Measurements from ENCODE around the gene ASB7. TPM values are rescaled to one million over a fixed set of nuclear protein-coding genes. Genes with fewer than 3 reads are reported as not detected.

ASB7 gene
- total RNA-seq, 2 donors from 2014 or later: 14.3 to 16.2 TPM

- 89 to 93% methylated on average over 16 to 23 of the region's 23 CpGs for WGBS, 2 experiments (ENCODE audit: insufficient coverage in 1 of 2, insufficient read length in 1 of 2)
- no peak for DNase-seq
Observed at GRCh38 chr15:100686021-100686724, 83.8 kb downstream of the ASB7 start.

GRCh38 chr15:100686725-100687473 is 84.5 kb downstream of the ASB7 start:
- WGBS, 2 experiments (ENCODE audit: insufficient coverage in 1 of 2, insufficient read length in 1 of 2): 93 to 97% methylated on average over 8 to 15 of the region's 15 CpGs
- TF ChIP-seq CTCF (conservative IDR thresholded peaks at IDR 0.05): no peak
- H3K4me1 ChIP-seq (ENCODE audit: control insufficient read depth, insufficient read depth, low read length): no peaks in the 10 kb centered on the region
- no peak overlapping the region for H3K27ac ChIP-seq (ENCODE audit: low read depth, low read length)
- no peak for DNase-seq
- Mint-ChIP-seq H3K27me3 (ENCODE audit: insufficient read depth) (peaks cover 6% of the 10 kb centered on the region), H3K4me3 (no peak overlapping the region), H3K27ac (no peak overlapping the region), H3K9me3 (peaks cover 4% of the 10 kb centered on the region), H3K4me1 (no peaks in the 10 kb centered on the region), H3K36me3 (ENCODE audit: low read depth) (no peaks in the 10 kb centered on the region)
- H3K36me3 ChIP-seq (ENCODE audit: control insufficient read depth, insufficient read depth, low read length): no peaks in the 10 kb centered on the region
- H3K27me3 ChIP-seq (ENCODE audit: control insufficient read depth, insufficient read depth, low read length, poor library complexity, severe bottlenecking): no peaks in the 10 kb centered on the region
- H3K4me3 ChIP-seq (ENCODE audit: low read length): no peak overlapping the region
- no peaks in the 10 kb centered on the region for H3K9me3 ChIP-seq (ENCODE audit: control insufficient read depth, low read length)
- H3K9ac ChIP-seq (ENCODE audit: extremely low read depth, low read length, poor library complexity, severe bottlenecking): no peak overlapping the region

More at GRCh38 chr15:100686021-100686724, 83.8 kb downstream of the ASB7 start:
- H3K9ac ChIP-seq (ENCODE audit: extremely low read depth, low read length, poor library complexity, severe bottlenecking): no peak overlapping the region
- H3K27ac ChIP-seq (ENCODE audit: low read depth, low read length): no peak overlapping the region
- TF ChIP-seq CTCF (conservative IDR thresholded peaks at IDR 0.05): no peak
- no peak overlapping the region for H3K27ac Mint-ChIP-seq
- H3K4me1 Mint-ChIP-seq: no peaks in the 10 kb centered on the region
- H3K9me3 Mint-ChIP-seq: peaks cover 12% of the 10 kb centered on the region
- no peaks in the 10 kb centered on the region for H3K36me3 Mint-ChIP-seq (ENCODE audit: low read depth)
- H3K4me1 ChIP-seq (ENCODE audit: control insufficient read depth, insufficient read depth, low read length): no peaks in the 10 kb centered on the region
- H3K36me3 ChIP-seq (ENCODE audit: control insufficient read depth, insufficient read depth, low read length): no peaks in the 10 kb centered on the region
- no peak overlapping the region for H3K4me3 ChIP-seq (ENCODE audit: low read length)
- peaks cover 7% of the 10 kb centered on the region for H3K27me3 Mint-ChIP-seq (ENCODE audit: insufficient read depth)
- no peaks in the 10 kb centered on the region for H3K9me3 ChIP-seq (ENCODE audit: control insufficient read depth, low read length)
- no peaks in the 10 kb centered on the region for H3K27me3 ChIP-seq (ENCODE audit: control insufficient read depth, insufficient read depth, low read length, poor library complexity, severe bottlenecking)
- H3K4me3 Mint-ChIP-seq: no peak overlapping the region

GRCh38 chr15:100687582-100688141 is 85.3 kb downstream of the ASB7 start:
- H3K36me3 ChIP-seq (ENCODE audit: control insufficient read depth, insufficient read depth, low read length): no peaks in the 10 kb centered on the region
- no peaks in the 10 kb centered on the region for H3K9me3 ChIP-seq (ENCODE audit: control insufficient read depth, low read length)
- DNase-seq: no peak
- Mint-ChIP-seq H3K27ac (no peak overlapping the region), H3K27me3 (ENCODE audit: insufficient read depth) (peaks cover 6% of the 10 kb centered on the region), H3K9me3 (no peaks in the 10 kb centered on the region), H3K4me1 (no peaks in the 10 kb centered on the region), H3K4me3 (no peak overlapping the region), H3K36me3 (ENCODE audit: low read depth) (no peaks in the 10 kb centered on the region)
- no peak overlapping the region for H3K4me3 ChIP-seq (ENCODE audit: low read length)
- 72 to 79% methylated on average over 9 to 11 of the region's 11 CpGs for WGBS, 2 experiments (ENCODE audit: insufficient coverage in 1 of 2, insufficient read length in 1 of 2)
- H3K27me3 ChIP-seq (ENCODE audit: control insufficient read depth, insufficient read depth, low read length, poor library complexity, severe bottlenecking): no peaks in the 10 kb centered on the region
- H3K9ac ChIP-seq (ENCODE audit: extremely low read depth, low read length, poor library complexity, severe bottlenecking): no peak overlapping the region
- TF ChIP-seq CTCF (conservative IDR thresholded peaks at IDR 0.05): no peak
- no peak overlapping the region for H3K27ac ChIP-seq (ENCODE audit: low read depth, low read length)
- no peaks in the 10 kb centered on the region for H3K4me1 ChIP-seq (ENCODE audit: control insufficient read depth, insufficient read depth, low read length)
